ENCODE measurements around the gene TNFRSF4.

- no peak for TF ChIP-seq POLR2AphosphoS5 (IDR thresholded peaks at IDR 0.05; ENCODE audit: insufficient read depth in 1 of 2, low read depth in 1 of 2)
- TF ChIP-seq, protein P1, sequence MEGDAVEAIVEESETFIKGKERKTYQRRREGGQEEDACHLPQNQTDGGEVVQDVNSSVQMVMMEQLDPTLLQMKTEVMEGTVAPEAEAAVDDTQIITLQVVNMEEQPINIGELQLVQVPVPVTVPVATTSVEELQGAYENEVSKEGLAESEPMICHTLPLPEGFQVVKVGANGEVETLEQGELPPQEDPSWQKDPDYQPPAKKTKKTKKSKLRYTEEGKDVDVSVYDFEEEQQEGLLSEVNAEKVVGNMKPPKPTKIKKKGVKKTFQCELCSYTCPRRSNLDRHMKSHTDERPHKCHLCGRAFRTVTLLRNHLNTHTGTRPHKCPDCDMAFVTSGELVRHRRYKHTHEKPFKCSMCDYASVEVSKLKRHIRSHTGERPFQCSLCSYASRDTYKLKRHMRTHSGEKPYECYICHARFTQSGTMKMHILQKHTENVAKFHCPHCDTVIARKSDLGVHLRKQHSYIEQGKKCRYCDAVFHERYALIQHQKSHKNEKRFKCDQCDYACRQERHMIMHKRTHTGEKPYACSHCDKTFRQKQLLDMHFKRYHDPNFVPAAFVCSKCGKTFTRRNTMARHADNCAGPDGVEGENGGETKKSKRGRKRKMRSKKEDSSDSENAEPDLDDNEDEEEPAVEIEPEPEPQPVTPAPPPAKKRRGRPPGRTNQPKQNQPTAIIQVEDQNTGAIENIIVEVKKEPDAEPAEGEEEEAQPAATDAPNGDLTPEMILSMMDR (IDR thresholded peaks at IDR 0.05): no peak
- no peak for TF ChIP-seq POLR2A (IDR thresholded peaks at IDR 0.05)
Observed at GRCh38 chr1:1183221-1183747, 30.7 kb downstream of the TNFRSF4 start.
